ENCODE results near the gene CACNB1. TPM values are rescaled to one million over a fixed set of nuclear protein-coding genes. Genes with fewer than 3 reads are reported as not detected.

The CACNB1 gene
- total and polyA plus RNA-seq, 10 of the 15 experiments (the other 5 are each of a cell fraction or from before 2014, with no cell fraction given) = 0.06 to 15.6 (median 6.3) TPM

DNA sequence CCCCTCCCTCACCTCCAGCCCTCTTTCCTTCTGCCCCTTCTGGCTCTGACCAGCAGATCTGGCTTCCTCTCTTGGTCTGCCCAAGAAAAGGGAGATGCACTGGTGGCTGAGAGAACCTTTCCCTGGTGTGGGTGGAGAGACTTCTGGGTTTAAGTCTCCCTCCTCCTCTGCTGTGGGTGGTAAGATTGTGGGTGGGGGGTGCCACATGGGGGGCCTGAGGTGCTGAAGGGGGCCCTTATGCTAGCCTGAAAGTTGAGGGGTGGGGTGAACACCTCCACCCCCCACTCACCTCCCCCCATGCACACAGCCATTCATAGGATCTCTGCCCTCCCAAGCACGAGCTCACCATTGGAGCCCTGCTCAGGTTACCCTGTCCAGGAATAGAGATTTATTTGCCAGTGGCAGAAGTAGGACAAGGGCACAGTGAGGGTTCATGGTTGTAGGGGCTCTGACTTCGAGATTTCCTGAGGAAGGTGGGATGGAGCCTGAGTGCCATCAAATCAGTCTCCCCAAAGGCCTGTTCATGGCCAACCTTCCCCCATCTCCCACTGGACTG lies 30.0 kb upstream of the CACNB1 start:
- intact Hi-C loops (cut with micrococcal nuclease; ENCODE audit: unreplicated experiment) = no loop called here
- ChIA-PET SMC1A (ENCODE audit: uncharacterized antibody, unreplicated experiment) (no interaction called here), CTCF (interaction anchor here (1.3 to 1.4 kb wide), 2 partner anchors 19 to 21 kb away, joined by 3 read pairs; no protein-coding TSS in a partner anchor), POLR2A (no interaction called here), RAD21 (ENCODE audit: unreplicated experiment) (no interaction called here)
- H3K27me3 ChIP-seq (replicated peaks in 1 of 2; ENCODE audit: control insufficient read depth in 2 of 2, insufficient read depth in 2 of 2, low read length in 1 of 2) = peaks cover 4 to 8% of the 10 kb centered on the region in 2 experiments; a peak in 3 of 4 replicates
- no peak for FAIRE-seq
- no peak for DNase-seq (ENCODE audit: low read depth, low spot score)
- WGBS (ENCODE audit: insufficient coverage, insufficient replicate concordance, low lambda C conversion rate, missing lambda C conversion rate) = 0% methylated on average over 2 of the region's 2 CpGs
- no peaks in the 10 kb centered on the region for H3K4me1 ChIP-seq (ENCODE audit: control insufficient read depth, insufficient read depth, low read length)
- no peaks in the 10 kb centered on the region for H3K9me3 ChIP-seq (replicated peaks; ENCODE audit: control insufficient read depth, insufficient read depth, low read length)
- TF ChIP-seq BHLHE40 (IDR thresholded peaks at IDR 0.05; ENCODE audit: borderline replicate concordance in 1 of 2, low read depth in 2 of 2, low read length in 1 of 2) (no peak), ZNF687 (IDR thresholded peaks at IDR 0.05) (no peak), RFX5 (IDR thresholded peaks at IDR 0.05; ENCODE audit: low read depth, low read length) (no peak), NRF1 (conservative IDR thresholded peaks at IDR 0.05; ENCODE audit: low read depth, low read length) (no peak)
- TF ChIP-seq, protein P1, sequence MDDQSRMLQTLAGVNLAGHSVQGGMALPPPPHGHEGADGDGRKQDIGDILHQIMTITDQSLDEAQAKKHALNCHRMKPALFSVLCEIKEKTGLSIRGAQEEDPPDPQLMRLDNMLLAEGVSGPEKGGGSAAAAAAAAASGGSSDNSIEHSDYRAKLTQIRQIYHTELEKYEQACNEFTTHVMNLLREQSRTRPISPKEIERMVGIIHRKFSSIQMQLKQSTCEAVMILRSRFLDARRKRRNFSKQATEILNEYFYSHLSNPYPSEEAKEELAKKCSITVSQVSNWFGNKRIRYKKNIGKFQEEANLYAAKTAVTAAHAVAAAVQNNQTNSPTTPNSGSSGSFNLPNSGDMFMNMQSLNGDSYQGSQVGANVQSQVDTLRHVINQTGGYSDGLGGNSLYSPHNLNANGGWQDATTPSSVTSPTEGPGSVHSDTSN (IDR thresholded peaks at IDR 0.05; ENCODE audit: insufficient replicate concordance, low read depth, low read length) = no peak
- H3K4me3 ChIP-seq = no peak overlapping the region
- in situ Hi-C loops (cut with MboI) = no loop called here
- H3K4me2 ChIP-seq (ENCODE audit: control insufficient read depth, insufficient read depth) = no peak overlapping the region
- H4K20me1 ChIP-seq (ENCODE audit: control insufficient read depth, insufficient read depth) = no peaks in the 10 kb centered on the region
- BruUV-seq (replicated peaks) = no TSS peak
- ATAC-seq = no peak
- no peak overlapping the region for H3K27ac ChIP-seq (ENCODE audit: control insufficient read depth, insufficient read depth)
- H3K79me2 ChIP-seq (ENCODE audit: control insufficient read depth, insufficient read depth, low read length) = no peaks in the 10 kb centered on the region
- H2AFZ ChIP-seq (ENCODE audit: control insufficient read depth, low read depth, low read length) = no peak overlapping the region
- H3K9ac ChIP-seq (ENCODE audit: control insufficient read depth, insufficient read depth, low read length) = no peak overlapping the region
- no peaks in the 10 kb centered on the region for H3K36me3 ChIP-seq (ENCODE audit: control insufficient read depth in 2 of 2, insufficient read depth in 2 of 2, low read length in 1 of 2)
